HG02884 (cell line): Measurements from ENCODE around the gene KLC3.
"Not testable (repeated sequence)": the region's sequence is repeated elsewhere in the genome, so short reads cannot be mapped to it uniquely, and the experiment has no call there.

Source experiments
- ATAC-seq: cut with Tn5 transposase; IDR thresholded peaks from one replicate; pipeline ENCODE4 v1.9.1; 2021; ENCODE audit warnings: mild to moderate bottlenecking, moderate library complexity; ENCODE audit not compliant: unreplicated experiment

The KLC3 gene

GRCh38 chr19:45340232-45340898 lies at the start of gene KLC3:
TSS of gene KLC3 (plus strand) at chr19:45340750. CDS start at chr19:45345542, 4,792 bp downstream.
- no peak for ATAC-seq

- ATAC-seq = no peak
These were observed 48.7 kb upstream of the KLC3 start for GRCh38 chr19:45291834-45292233.

- no peak for ATAC-seq
These were observed 46.9 kb upstream of the KLC3 start for GRCh38 chr19:45293682-45294081.

GRCh38 chr19:45294291-45295029 lies 46.1 kb upstream of the KLC3 start:
- ATAC-seq = no peak

- ATAC-seq = no peak
These were observed 44.7 kb upstream of the KLC3 start for GRCh38 chr19:45295873-45296272.

- no peak for ATAC-seq
These were observed 44.2 kb upstream of the KLC3 start for GRCh38 chr19:45296355-45296754.

- no peak for ATAC-seq
These were observed 42.9 kb upstream of the KLC3 start for GRCh38 chr19:45297674-45298073.

GRCh38 chr19:45298264-45298663 lies 42.3 kb upstream of the KLC3 start:
- ATAC-seq = no peak

- ATAC-seq = no peak
These were observed 40.8 kb upstream of the KLC3 start for GRCh38 chr19:45299719-45300118.

- ATAC-seq = no peak
These were observed 38.1 kb upstream of the KLC3 start for GRCh38 chr19:45302416-45302815.

GRCh38 chr19:45303269-45304060 lies 37.1 kb upstream of the KLC3 start:
- no peak for ATAC-seq

- no peak for ATAC-seq
These were observed 36.2 kb upstream of the KLC3 start for GRCh38 chr19:45304141-45304926.

GRCh38 chr19:45305007-45305406 lies 35.5 kb upstream of the KLC3 start:
- no peak for ATAC-seq

GRCh38 chr19:45305421-45305820 lies 35.1 kb upstream of the KLC3 start:
- no peak for ATAC-seq

GRCh38 chr19:45306040-45306439 lies 34.5 kb upstream of the KLC3 start:
- ATAC-seq = no peak

- no peak for ATAC-seq
These were observed 34.0 kb upstream of the KLC3 start for GRCh38 chr19:45306518-45307027.

- ATAC-seq = no peak
These were observed 33.2 kb upstream of the KLC3 start for GRCh38 chr19:45307361-45307760.

- ATAC-seq = not testable (repeated sequence)
These were observed 31.2 kb upstream of the KLC3 start for GRCh38 chr19:45309322-45309721.

GRCh38 chr19:45311621-45312020 lies 28.9 kb upstream of the KLC3 start:
- no peak for ATAC-seq

- ATAC-seq = not testable (repeated sequence)
These were observed 28.3 kb upstream of the KLC3 start for GRCh38 chr19:45312285-45312684.
